SU-DHL-6 (cell line): ENCODE results near the gene KRTAP5-2.
"Not testable (repeated sequence)": the region's sequence is repeated elsewhere in the genome, so short reads cannot be mapped to it uniquely, and the experiment has no call there.

Experiments used
- H2AFZ ChIP-seq: fragments of 200-600 bp; sonication (generic); 2 replicates; pipeline ENCODE4 v1.6.1; 2014; ENCODE audit warnings: low read depth, mild to moderate bottlenecking, moderate library complexity, mixed read lengths, antibody characterized with exemption, low read length; ENCODE audit not compliant: severe bottlenecking
- H3F3A ChIP-seq: fragments of 200-600 bp; shearing (Covaris generic); 2 replicates; pipeline ENCODE4 v1.6.0; 2016; ENCODE audit warnings: antibody characterized with exemption, mild to moderate bottlenecking; ENCODE audit not compliant: insufficient read depth
- H3K27ac ChIP-seq: fragments of 200-600 bp; sonication (generic); 2 replicates; pipeline ENCODE4 v1.5.1; 2016; ENCODE audit warnings: low read depth, mild to moderate bottlenecking, low read length, moderate library complexity, mixed read lengths
- H3K27me3 ChIP-seq: fragments of 200-600 bp; sonication (generic), shearing (Covaris generic); 2 replicates; pipeline ENCODE4 v1.6.0; 2014; ENCODE audit warnings: mild to moderate bottlenecking, low read length
- H3K36me3 ChIP-seq: fragments of 200-600 bp; sonication (generic); 2 replicates; pipeline ENCODE4 v1.6.1; 2014; ENCODE audit warnings: mild to moderate bottlenecking, low read length, mixed read lengths
- H3K4me2 ChIP-seq: fragments of 300-600, 200-600 bp; shearing (Covaris generic), sonication (generic); 2 replicates; pipeline ENCODE4 v1.6.0; 2014; ENCODE audit warnings: low read length, low read depth, mild to moderate bottlenecking; ENCODE audit not compliant: poor library complexity, severe bottlenecking
- H3K4me3 ChIP-seq: fragments of 200-600 bp; sonication (generic); 2 replicates; pipeline ENCODE4 v1.5.1; 2014; ENCODE audit warnings: antibody characterized with exemption, low read length, mild to moderate bottlenecking, mixed read lengths; ENCODE audit not compliant: insufficient read depth, poor library complexity, severe bottlenecking
- H3K79me2 ChIP-seq: fragments of 200-600 bp; sonication (generic); 2 replicates; pipeline ENCODE4 v1.6.1; 2014; ENCODE audit warnings: mild to moderate bottlenecking, low read length, moderate library complexity; ENCODE audit not compliant: insufficient read depth
- H3K9ac ChIP-seq: fragments of 200-600 bp; sonication (generic); 2 replicates; pipeline ENCODE4 v1.7.0; 2014; ENCODE audit warnings: mild to moderate bottlenecking, low read length
- H3K9me2 ChIP-seq: fragments of 200-600 bp; sonication (generic); replicated peaks from 2 replicates; pipeline ENCODE4 v1.6.1; 2014; ENCODE audit warnings: low read length; ENCODE audit not compliant: insufficient read depth
- H3K9me3 ChIP-seq: fragments of 200-600 bp; sonication (generic); 2 replicates; pipeline ENCODE4 v1.6.1; 2014; ENCODE audit warnings: low read length, mixed read lengths; ENCODE audit not compliant: insufficient read depth
- H4K20me1 ChIP-seq: fragments of 200-600 bp; sonication (generic); 2 replicates; pipeline ENCODE4 v1.6.1; 2014; ENCODE audit warnings: low read depth, mild to moderate bottlenecking, antibody characterized with exemption, low read length, moderate library complexity, mixed read lengths
- EZH2phosphoT487 ChIP-seq: fragments of 200-600 bp; sonication (generic), shearing (Covaris generic); conservative IDR thresholded peaks from 2 replicates; pipeline ENCODE4 v1.6.1; 2018; ENCODE audit warnings: mild to moderate bottlenecking, antibody characterized with exemption, low read length, moderate library complexity, mixed read lengths
- TF ChIP-seq, protein P1 (sequence below): fragments of 200-600 bp; sonication (generic); IDR thresholded peaks from one replicate; pipeline ENCODE4 v1.5.1; 2017; ENCODE audit warnings: antibody characterized with exemption, mild to moderate bottlenecking, low read length, moderate library complexity; ENCODE audit not compliant: insufficient read depth, poor library complexity, severe bottlenecking

The KRTAP5-2 gene, protein sequence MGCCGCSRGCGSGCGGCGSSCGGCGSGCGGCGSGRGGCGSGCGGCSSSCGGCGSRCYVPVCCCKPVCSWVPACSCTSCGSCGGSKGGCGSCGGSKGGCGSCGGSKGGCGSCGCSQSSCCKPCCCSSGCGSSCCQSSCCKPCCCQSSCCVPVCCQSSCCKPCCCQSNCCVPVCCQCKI

DNA sequence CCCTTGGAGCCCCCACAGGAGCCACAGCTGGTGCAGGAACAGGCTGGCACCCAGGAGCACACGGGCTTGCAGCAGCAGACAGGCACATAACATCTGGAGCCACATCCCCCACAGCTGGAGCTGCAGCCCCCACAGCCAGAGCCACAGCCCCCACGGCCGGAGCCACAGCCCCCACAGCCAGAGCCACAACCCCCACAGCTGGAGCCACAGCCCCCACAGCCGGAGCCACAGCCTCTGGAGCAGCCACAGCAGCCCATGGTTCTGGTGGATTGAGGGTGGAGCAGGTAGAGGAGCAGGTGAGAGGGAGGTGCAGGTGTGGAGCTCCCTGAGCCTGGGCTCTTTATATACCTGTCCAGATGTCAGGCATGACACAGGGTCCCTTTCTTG, at the start of gene KRTAP5-2:
Gene KRTAP5-2 (minus strand): TSS at position 301 of the 387 bp plus-strand sequence. CDS start 44 bp downstream, at position 257.
- Histone ChIP-seq H3K9me3 (no peaks in the 10 kb centered on the region), H3K4me2 (no peak within 1 kb of the TSS), H3K27ac (no peak within 1 kb of the TSS), H2AFZ (no peak within 1 kb of the TSS), H3K4me3 (no peak within 1 kb of the TSS), H3F3A (no peaks in the 10 kb centered on the region), H3K27me3 (no peaks in the 10 kb centered on the region), H3K79me2 (no peaks in the 10 kb centered on the region), H3K9me2 (no peaks in the 10 kb centered on the region), H3K9ac (no peak within 1 kb of the TSS), H3K36me3 (no peaks in the 10 kb centered on the region), H4K20me1 (no peaks in the 10 kb centered on the region)
- TF ChIP-seq EZH2phosphoT487, result no peak
- TF ChIP-seq, protein P1, sequence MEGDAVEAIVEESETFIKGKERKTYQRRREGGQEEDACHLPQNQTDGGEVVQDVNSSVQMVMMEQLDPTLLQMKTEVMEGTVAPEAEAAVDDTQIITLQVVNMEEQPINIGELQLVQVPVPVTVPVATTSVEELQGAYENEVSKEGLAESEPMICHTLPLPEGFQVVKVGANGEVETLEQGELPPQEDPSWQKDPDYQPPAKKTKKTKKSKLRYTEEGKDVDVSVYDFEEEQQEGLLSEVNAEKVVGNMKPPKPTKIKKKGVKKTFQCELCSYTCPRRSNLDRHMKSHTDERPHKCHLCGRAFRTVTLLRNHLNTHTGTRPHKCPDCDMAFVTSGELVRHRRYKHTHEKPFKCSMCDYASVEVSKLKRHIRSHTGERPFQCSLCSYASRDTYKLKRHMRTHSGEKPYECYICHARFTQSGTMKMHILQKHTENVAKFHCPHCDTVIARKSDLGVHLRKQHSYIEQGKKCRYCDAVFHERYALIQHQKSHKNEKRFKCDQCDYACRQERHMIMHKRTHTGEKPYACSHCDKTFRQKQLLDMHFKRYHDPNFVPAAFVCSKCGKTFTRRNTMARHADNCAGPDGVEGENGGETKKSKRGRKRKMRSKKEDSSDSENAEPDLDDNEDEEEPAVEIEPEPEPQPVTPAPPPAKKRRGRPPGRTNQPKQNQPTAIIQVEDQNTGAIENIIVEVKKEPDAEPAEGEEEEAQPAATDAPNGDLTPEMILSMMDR, result no peak

DNA sequence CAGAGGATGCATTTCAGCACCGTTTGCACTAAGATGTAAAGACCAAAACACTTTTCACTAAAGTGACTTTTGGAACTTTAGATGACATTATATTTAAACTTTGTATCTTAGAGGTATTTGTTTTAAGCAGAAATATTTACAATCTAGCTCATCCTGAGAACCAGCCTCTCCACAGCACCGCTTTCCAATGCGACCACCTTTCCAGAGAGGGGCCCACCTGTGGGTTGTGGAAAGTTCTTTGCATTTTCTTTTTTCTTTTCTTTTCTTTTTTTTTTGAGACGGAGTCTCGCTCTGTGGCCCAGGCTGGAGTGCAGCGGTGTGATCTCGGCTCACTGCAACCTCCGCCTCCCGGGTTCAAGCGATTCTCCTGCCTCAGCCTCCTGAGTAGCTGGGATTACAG, 48.4 kb upstream of the KRTAP5-2 start:
- not testable (repeated sequence) for H3K4me3 ChIP-seq, H3K9me3 ChIP-seq, H3K9me2 ChIP-seq, H3K4me2 ChIP-seq, H2AFZ ChIP-seq, H3K9ac ChIP-seq, H3K36me3 ChIP-seq, H4K20me1 ChIP-seq, H3F3A ChIP-seq, H3K27ac ChIP-seq, H3K27me3 ChIP-seq, H3K79me2 ChIP-seq

DNA sequence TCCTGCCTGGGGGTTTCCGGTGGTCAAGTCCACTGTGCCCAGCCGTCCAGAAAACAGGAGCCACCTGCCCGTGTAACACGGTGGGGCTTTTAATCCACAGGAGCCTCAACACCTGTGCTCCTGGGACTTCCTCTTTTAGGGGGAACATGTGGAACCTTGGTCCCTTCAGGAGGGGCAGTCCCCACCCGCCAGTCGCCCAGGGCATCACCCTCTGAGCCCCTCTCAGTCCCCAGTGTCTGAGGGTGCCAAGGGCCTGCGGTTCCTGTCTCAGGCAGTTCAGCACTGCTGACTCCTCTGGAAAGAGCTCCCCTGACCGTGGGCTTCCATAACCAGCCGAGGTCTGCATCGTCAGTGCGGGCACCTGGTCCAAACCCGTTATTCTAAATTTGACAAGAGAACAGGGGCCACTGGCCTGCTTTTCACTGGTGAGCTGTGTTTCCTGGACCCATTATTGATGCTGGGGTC, 47.3 kb upstream of the KRTAP5-2 start:
- TF ChIP-seq, protein P1, result no peak
- TF ChIP-seq EZH2phosphoT487, result no peak
- H4K20me1 ChIP-seq, result no peaks in the 10 kb centered on the region
- H3K9ac ChIP-seq, result no peak overlapping the region
- H3F3A ChIP-seq, result no peaks in the 10 kb centered on the region
- H2AFZ ChIP-seq, result no peak overlapping the region
- H3K4me2 ChIP-seq, result no peak overlapping the region
- no peaks in the 10 kb centered on the region for H3K79me2 ChIP-seq
- H3K9me2 ChIP-seq, result no peaks in the 10 kb centered on the region
- H3K27me3 ChIP-seq, result no peaks in the 10 kb centered on the region
- H3K9me3 ChIP-seq, result no peaks in the 10 kb centered on the region
- H3K4me3 ChIP-seq, result no peak overlapping the region
- no peak overlapping the region for H3K27ac ChIP-seq
- H3K36me3 ChIP-seq, result no peaks in the 10 kb centered on the region

GRCh38 chr11:1644601-1645356, 46.7 kb upstream of the KRTAP5-2 start:
- no peak overlapping the region for H3K9ac ChIP-seq
- no peaks in the 10 kb centered on the region for H3K9me3 ChIP-seq
- H3K27me3 ChIP-seq, result no peaks in the 10 kb centered on the region
- no peaks in the 10 kb centered on the region for H3K79me2 ChIP-seq
- H3K4me2 ChIP-seq, result no peak overlapping the region
- H3F3A ChIP-seq, result no peaks in the 10 kb centered on the region
- H3K27ac ChIP-seq, result no peak overlapping the region
- no peak for TF ChIP-seq EZH2phosphoT487
- TF ChIP-seq, protein P1, result no peak
- no peak overlapping the region for H2AFZ ChIP-seq
- no peak overlapping the region for H3K4me3 ChIP-seq
- H3K36me3 ChIP-seq, result no peaks in the 10 kb centered on the region
- no peaks in the 10 kb centered on the region for H4K20me1 ChIP-seq
- H3K9me2 ChIP-seq, result no peaks in the 10 kb centered on the region
